Medulla oblongata (tissue), 1 donor: ENCODE data around the gene GFOD1.
"Not testable (repeated sequence)": the region's sequence is repeated elsewhere in the genome, so short reads cannot be mapped to it uniquely, and the experiment has no call there.

ENCODE experiments used
- DNase-seq: peaks from one replicate; pipeline ENCODE4 v3.0.0-alpha.2; 2015; ENCODE audit errors: extremely low spot score

The GFOD1 gene

GRCh38 chr6:13511913-13512717 is 24.7 kb upstream of the GFOD1 start:
- no peak for DNase-seq

GRCh38 chr6:13511141-13511571 is 23.8 kb upstream of the GFOD1 start:
- not testable (repeated sequence) for DNase-seq

GRCh38 chr6:13510433-13510832 is 23.0 kb upstream of the GFOD1 start:
- DNase-seq: not testable (repeated sequence)

- no peak for DNase-seq
Measured at GRCh38 chr6:13508711-13509705, 21.6 kb upstream of the GFOD1 start.

- no peak for DNase-seq
Measured at GRCh38 chr6:13507306-13507860, 20.0 kb upstream of the GFOD1 start.

GRCh38 chr6:13505345-13505734 is 17.9 kb upstream of the GFOD1 start:
- DNase-seq: no peak

- no peak for DNase-seq
Measured at GRCh38 chr6:13504611-13505344, 17.4 kb upstream of the GFOD1 start.

- no peak for DNase-seq
Measured at GRCh38 chr6:13500915-13501314, 13.5 kb upstream of the GFOD1 start.

GRCh38 chr6:13500264-13500663 is 12.9 kb upstream of the GFOD1 start:
- no peak for DNase-seq

- DNase-seq: no peak
Measured at GRCh38 chr6:13496513-13497190, 9.3 kb upstream of the GFOD1 start.

- no peak for DNase-seq
Measured at GRCh38 chr6:13495818-13496217, 8.4 kb upstream of the GFOD1 start.

GRCh38 chr6:13495112-13495776 is 7.8 kb upstream of the GFOD1 start:
- DNase-seq: no peak

- no peak for DNase-seq
Measured at GRCh38 chr6:13494137-13494536, 6.7 kb upstream of the GFOD1 start.

GRCh38 chr6:13493147-13493546 is 5.7 kb upstream of the GFOD1 start:
- DNase-seq: no peak

GRCh38 chr6:13492357-13492756 is 5.0 kb upstream of the GFOD1 start:
- no peak for DNase-seq

GRCh38 chr6:13491538-13491937 is 4.1 kb upstream of the GFOD1 start:
- DNase-seq: no peak

- DNase-seq: no peak
Measured at GRCh38 chr6:13490402-13490801, 3.0 kb upstream of the GFOD1 start.

GRCh38 chr6:13488896-13489237 is 1.5 kb upstream of the GFOD1 start:
- DNase-seq: no peak

- DNase-seq: peak; percentile 26
Measured at GRCh38 chr6:13488015-13488895, 855 bp upstream of the GFOD1 start.
